HFF-Myc (cell line): ENCODE results near the gene ASMTL.
"Not testable (repeated sequence)": the region's sequence is repeated elsewhere in the genome, so short reads cannot be mapped to it uniquely, and the experiment has no call there.

ENCODE experiments used
- DNase-seq: peaks from one replicate; pipeline ENCODE4 v3.0.0-alpha.2; 2011; ENCODE audit warnings: low read depth; ENCODE audit errors: extremely low read depth
- H3K4me3 ChIP-seq: replicated peaks from 2 replicates; pipeline ENCODE4 v1.5.1; 2011; ENCODE audit warnings: low read depth, mild to moderate bottlenecking, control low read depth, low read length
- TF ChIP-seq, protein P1 (sequence below): IDR thresholded peaks from 2 replicates; pipeline ENCODE4 v1.5.1; 2012; ENCODE audit warnings: mild to moderate bottlenecking, low read depth, low read length, control low read depth; ENCODE audit errors: missing control alignments

ASMTL gene

DNA sequence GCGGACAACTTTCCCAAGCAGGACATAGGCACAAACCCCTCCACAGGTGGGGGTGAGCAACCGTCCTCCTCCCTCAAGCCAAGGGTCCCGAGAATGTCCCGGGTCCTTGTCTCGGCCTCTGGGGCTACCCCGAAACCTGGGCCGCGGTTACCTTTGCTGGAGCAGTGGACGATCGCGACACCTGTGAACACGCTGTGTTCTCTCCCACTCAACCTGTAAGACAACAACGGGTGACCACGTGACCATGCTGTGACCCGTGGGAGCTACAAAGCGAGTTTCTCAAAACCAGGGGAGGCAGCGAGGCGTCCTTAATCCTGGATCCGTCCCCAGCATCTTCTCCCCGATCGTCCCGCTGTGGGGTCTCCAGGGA, 17.9 kb downstream of the ASMTL start:
- no peak for DNase-seq
- TF ChIP-seq, protein P1, sequence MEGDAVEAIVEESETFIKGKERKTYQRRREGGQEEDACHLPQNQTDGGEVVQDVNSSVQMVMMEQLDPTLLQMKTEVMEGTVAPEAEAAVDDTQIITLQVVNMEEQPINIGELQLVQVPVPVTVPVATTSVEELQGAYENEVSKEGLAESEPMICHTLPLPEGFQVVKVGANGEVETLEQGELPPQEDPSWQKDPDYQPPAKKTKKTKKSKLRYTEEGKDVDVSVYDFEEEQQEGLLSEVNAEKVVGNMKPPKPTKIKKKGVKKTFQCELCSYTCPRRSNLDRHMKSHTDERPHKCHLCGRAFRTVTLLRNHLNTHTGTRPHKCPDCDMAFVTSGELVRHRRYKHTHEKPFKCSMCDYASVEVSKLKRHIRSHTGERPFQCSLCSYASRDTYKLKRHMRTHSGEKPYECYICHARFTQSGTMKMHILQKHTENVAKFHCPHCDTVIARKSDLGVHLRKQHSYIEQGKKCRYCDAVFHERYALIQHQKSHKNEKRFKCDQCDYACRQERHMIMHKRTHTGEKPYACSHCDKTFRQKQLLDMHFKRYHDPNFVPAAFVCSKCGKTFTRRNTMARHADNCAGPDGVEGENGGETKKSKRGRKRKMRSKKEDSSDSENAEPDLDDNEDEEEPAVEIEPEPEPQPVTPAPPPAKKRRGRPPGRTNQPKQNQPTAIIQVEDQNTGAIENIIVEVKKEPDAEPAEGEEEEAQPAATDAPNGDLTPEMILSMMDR = no peak
- H3K4me3 ChIP-seq = no peak overlapping the region

DNA sequence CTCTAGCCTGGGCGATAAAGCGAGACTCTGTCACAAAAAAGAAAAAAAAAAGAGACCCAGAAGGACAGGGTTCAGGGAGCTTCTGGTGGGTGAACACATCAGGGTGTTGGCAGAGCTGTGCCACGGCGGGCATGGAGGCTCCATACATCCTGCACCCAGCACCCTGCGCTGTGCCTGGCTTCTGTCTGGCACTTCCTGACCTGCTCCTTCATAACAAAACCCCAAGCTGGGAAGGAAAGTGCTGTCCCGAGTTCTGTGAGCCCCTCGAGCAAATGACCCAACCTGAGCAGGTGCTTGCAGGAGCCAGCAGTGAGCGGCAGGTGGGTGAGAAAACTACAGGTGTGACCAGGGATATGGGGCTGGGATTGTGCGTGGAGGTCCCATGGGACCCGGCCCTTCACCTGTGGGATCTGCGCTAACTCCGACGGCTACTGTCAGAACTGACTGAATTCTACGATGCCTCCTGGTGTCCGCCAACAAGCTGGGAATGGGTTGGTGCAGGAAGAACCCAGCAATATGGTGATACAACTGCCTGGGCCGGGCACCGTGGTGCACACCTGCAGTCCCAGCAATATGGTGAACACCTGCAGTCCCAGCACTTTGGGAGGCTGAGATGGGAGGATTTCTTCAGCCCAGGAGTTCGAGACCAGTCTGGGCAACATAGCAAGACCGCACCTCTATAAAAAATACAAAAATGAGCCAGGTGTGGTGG, 18.9 kb downstream of the ASMTL start:
- TF ChIP-seq, protein P1 = no peak
- no peak overlapping the region for H3K4me3 ChIP-seq
- DNase-seq = no peak

DNA sequence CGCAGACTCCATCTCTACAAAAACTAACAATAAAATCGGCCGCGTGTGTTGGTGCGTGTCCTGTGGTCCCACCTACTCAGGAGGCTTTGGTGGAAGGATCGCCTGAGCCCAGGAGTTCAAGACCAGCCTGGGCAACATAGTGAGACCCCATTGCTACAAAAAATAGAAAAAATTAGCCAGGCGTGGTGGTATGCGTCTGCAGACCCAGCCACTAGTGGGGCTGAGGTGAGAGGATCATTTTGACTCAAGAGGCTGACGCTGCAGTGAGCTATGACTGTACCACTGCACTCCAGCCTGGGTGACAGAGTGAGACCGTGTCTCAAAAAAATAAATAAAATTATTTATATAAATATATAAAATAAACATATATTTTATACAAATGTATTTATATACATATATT, 22.3 kb downstream of the ASMTL start:
- no peak for DNase-seq
- no peak overlapping the region for H3K4me3 ChIP-seq
- TF ChIP-seq, protein P1 = no peak

DNA sequence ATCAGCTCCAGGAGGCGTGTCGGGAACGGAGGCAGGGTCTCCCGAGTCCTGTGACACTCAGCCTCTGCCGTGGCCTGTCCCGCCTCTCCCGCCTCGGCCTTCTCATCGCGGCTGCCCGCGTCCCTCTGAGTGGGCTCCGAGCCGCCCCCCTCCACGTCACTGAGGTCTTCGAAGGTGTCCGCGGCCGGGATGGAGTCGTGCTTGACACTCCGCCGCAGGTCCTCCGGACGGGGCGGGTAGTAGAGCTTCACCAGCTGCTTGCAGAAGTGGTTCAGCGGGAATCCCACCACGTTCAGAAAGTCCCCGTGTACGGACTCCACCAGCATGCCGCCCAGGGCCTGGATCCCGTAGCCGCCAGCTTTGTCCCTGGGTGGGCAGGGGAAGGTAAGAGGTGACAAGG, 25.0 kb downstream of the ASMTL start:
- no peak overlapping the region for H3K4me3 ChIP-seq
- TF ChIP-seq, protein P1 = no peak
- DNase-seq = no peak

DNA sequence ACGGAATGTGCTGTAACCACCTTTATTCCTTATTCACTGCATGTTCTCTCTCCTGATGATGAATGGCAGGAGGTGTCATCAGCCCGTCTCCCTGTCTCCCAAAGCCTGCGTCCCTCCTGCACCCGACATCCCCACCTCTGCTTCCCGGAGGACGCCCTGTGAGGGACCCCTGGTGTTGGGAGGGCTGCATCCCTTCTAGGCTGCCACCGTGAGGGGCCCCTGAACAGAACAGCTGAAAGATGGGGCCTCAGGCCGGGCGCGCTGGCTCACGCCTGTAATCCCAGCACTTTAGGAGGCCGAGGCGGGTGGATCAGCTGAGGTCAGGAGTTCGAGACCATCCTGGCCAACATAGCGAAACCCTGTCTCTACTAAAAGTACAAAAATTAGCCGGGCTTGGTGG, 26.4 kb downstream of the ASMTL start:
- DNase-seq, H3K4me3 ChIP-seq: not testable (repeated sequence)

DNA sequence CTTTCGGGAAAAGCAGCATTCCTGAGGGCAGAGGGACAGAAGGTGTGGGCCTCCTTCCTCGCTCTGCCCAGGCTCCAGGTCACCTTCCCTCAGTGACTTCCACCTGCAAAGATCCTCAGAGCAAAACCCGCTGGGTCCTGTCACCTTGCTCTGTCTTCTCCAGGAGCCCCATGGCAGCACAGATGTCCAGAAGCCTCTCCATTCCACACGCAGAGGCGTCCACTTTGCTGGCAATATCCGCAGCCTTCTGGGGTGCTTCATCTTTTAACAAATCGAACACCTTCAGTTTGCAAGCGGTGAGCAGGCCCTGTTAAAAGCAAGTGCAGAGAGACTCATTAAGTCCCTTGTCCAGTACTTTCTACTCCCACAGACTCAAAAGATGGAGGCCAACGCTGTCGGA, 27.3 kb downstream of the ASMTL start:
- TF ChIP-seq, protein P1 = no peak
- no peak for DNase-seq
- H3K4me3 ChIP-seq = no peak overlapping the region

DNA sequence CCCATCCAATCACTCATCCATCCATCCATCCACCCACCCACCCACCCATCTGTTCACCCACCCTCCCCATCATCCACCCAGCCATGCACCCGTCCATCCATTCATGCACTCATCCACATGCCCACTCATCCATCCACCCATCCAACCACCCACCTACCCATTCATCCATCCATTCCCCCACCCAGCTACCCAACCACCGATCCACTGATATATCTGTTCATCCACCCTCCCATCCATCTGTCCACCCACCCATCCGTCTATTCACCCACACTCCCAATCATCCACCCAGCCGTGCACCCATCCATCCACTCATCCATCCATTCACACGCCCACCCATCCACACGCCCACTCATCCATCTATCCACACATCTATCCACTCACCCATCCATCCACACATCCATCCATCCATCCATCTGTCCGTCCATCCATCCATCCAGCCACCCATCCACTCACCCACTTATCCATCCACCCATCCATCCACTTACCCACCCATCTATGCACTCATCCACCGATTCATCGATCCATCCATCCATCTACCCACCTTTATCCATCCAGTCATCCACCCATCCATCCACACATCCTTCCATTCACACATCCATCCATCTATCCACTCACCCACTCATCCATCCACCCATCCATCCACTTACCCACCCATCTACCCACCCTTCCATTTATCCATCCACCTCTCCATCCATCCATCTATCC, 28.4 kb downstream of the ASMTL start:
- TF ChIP-seq, protein P1 = no peak
- H3K4me3 ChIP-seq = no peak overlapping the region
- DNase-seq = no peak
